ENCODE measurements around the gene ME3.

DNA sequence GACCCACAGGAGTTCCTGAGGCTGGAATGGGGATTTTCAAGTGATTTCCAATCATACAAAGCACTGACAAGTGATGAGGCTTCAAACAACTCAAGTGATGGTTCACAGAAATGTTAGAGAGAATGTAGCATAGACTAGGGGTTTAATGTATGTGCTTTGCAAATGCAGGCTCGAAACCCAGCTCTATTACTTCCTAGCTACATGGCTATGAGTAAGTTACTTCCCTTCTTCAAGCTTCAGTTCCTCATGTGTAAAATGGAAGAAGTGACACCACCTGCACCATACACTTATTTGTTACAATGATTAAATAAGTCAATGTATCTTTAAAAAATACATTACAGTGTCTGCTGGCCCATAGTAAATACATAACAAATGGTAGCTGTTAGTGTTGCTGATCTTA, 158.0 kb downstream of the ME3 start:
- TF ChIP-seq POLR2A (IDR thresholded peaks at IDR 0.05): no peak
- TF ChIP-seq, protein P1, sequence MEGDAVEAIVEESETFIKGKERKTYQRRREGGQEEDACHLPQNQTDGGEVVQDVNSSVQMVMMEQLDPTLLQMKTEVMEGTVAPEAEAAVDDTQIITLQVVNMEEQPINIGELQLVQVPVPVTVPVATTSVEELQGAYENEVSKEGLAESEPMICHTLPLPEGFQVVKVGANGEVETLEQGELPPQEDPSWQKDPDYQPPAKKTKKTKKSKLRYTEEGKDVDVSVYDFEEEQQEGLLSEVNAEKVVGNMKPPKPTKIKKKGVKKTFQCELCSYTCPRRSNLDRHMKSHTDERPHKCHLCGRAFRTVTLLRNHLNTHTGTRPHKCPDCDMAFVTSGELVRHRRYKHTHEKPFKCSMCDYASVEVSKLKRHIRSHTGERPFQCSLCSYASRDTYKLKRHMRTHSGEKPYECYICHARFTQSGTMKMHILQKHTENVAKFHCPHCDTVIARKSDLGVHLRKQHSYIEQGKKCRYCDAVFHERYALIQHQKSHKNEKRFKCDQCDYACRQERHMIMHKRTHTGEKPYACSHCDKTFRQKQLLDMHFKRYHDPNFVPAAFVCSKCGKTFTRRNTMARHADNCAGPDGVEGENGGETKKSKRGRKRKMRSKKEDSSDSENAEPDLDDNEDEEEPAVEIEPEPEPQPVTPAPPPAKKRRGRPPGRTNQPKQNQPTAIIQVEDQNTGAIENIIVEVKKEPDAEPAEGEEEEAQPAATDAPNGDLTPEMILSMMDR (IDR thresholded peaks at IDR 0.05): no peak

Data from gastroesophageal sphincter (tissue), 3 donors.